Loucy (cell line): ENCODE measurements around the gene YIPF5.

Source experiments
- H2AFZ ChIP-seq: fragments of 200-600 bp; sonication (generic); 2 replicates; pipeline ENCODE4 v1.6.0; 2016; ENCODE audit warnings: antibody characterized with exemption, mild to moderate bottlenecking, low read length, moderate library complexity
- H3F3A ChIP-seq: fragments of 200-600 bp; 2 replicates; pipeline ENCODE4 v1.6.0; 2016; ENCODE audit warnings: antibody characterized with exemption, low read depth, mild to moderate bottlenecking
- H3K27me3 ChIP-seq: fragments of 200-600 bp; sonication (generic); 2 replicates; pipeline ENCODE4 v1.6.1; 2014; ENCODE audit warnings: low read length, mild to moderate bottlenecking; ENCODE audit not compliant: insufficient read depth, poor library complexity, severe bottlenecking
- H3K36me3 ChIP-seq: fragments of 200-600 bp; sonication (generic); 2 replicates; pipeline ENCODE4 v1.6.1; 2016; ENCODE audit warnings: low read length; ENCODE audit not compliant: insufficient read depth
- H3K4me1 ChIP-seq: fragments of 200-600 bp; sonication (generic); 2 replicates; pipeline ENCODE4 v1.5.1; 2014; ENCODE audit warnings: low read length, mild to moderate bottlenecking; ENCODE audit not compliant: insufficient read depth, poor library complexity, severe bottlenecking
- H3K4me2 ChIP-seq: fragments of 200-600 bp; sonication (generic); 2 replicates; pipeline ENCODE4 v1.6.0; 2014; ENCODE audit warnings: antibody characterized with exemption, low read length, low read depth, mild to moderate bottlenecking; ENCODE audit not compliant: poor library complexity, severe bottlenecking
- H3K4me3 ChIP-seq: fragments of 200-600 bp; sonication (generic); 2 replicates; pipeline ENCODE4 v1.5.1; 2014; ENCODE audit warnings: low read length, mild to moderate bottlenecking, mixed read lengths; ENCODE audit not compliant: poor library complexity, severe bottlenecking
- H3K79me2 ChIP-seq: fragments of 200-600 bp; sonication (generic); 2 replicates; pipeline ENCODE4 v1.6.1; 2014; ENCODE audit warnings: low read length; ENCODE audit not compliant: insufficient read depth
- H3K9ac ChIP-seq: fragments of 200-600 bp; sonication (generic); 2 replicates; pipeline ENCODE4 v1.6.0; 2014; ENCODE audit warnings: mild to moderate bottlenecking, low read depth, low read length, moderate library complexity; ENCODE audit not compliant: poor library complexity, severe bottlenecking
- H3K9me2 ChIP-seq: fragments of 200-600 bp; sonication (generic); replicated peaks from 2 replicates; pipeline ENCODE4 v1.6.1; 2016; ENCODE audit warnings: low read depth, low read length, mixed read lengths
- H3K9me3 ChIP-seq: fragments of 200-600 bp; sonication (generic); 2 replicates; pipeline ENCODE4 v1.6.1; 2014; ENCODE audit warnings: mild to moderate bottlenecking, antibody characterized with exemption, low read length, low read depth; ENCODE audit not compliant: insufficient read depth
- H4K20me1 ChIP-seq: fragments of 200-600 bp; sonication (generic); 2 replicates; pipeline ENCODE4 v1.6.0; 2014; ENCODE audit warnings: antibody characterized with exemption, low read length, mild to moderate bottlenecking; ENCODE audit not compliant: insufficient read depth, poor library complexity, severe bottlenecking
- CTCF ChIP-seq: fragments of 200-600 bp; sonication (generic); conservative IDR thresholded peaks from 2 replicates; pipeline ENCODE4 v1.5.1; 2014; ENCODE audit warnings: mild to moderate bottlenecking, antibody characterized with exemption, low read length
- EZH2phosphoT487 ChIP-seq: fragments of 200-600 bp; IDR thresholded peaks from 2 replicates; pipeline ENCODE4 v1.6.1; 2018; ENCODE audit warnings: antibody characterized with exemption, mild to moderate bottlenecking, moderate library complexity, borderline replicate concordance

YIPF5 gene

GRCh38 chr5:144162686-144163085 lies 7.8 kb downstream of the YIPF5 start:
- H3K4me3 ChIP-seq, result no peak overlapping the region
- H3K4me1 ChIP-seq, result peaks cover 17% of the 10 kb centered on the region
- peaks cover 60% of the 10 kb centered on the region; the same call in 1 of the 2 replicates for H3K36me3 ChIP-seq
- no peak overlapping the region for H3K9ac ChIP-seq
- no peak overlapping the region for H2AFZ ChIP-seq
- peaks cover 11% of the 10 kb centered on the region for H3K79me2 ChIP-seq
- no peak overlapping the region for H3K4me2 ChIP-seq
- H3F3A ChIP-seq, result no peaks in the 10 kb centered on the region
- no peaks in the 10 kb centered on the region for H3K9me3 ChIP-seq
- no peaks in the 10 kb centered on the region for H3K9me2 ChIP-seq
- TF ChIP-seq CTCF, result no peak
- TF ChIP-seq EZH2phosphoT487, result no peak
- peaks cover 17% of the 10 kb centered on the region for H4K20me1 ChIP-seq
- no peaks in the 10 kb centered on the region for H3K27me3 ChIP-seq

GRCh38 chr5:144156767-144157171 lies 13.7 kb downstream of the YIPF5 start:
- no peak overlapping the region for H3K9ac ChIP-seq
- no peaks in the 10 kb centered on the region for H3K79me2 ChIP-seq
- no peak overlapping the region for H2AFZ ChIP-seq
- peaks cover 28% of the 10 kb centered on the region; the same call in 1 of the 2 replicates for H3K36me3 ChIP-seq
- H3K9me2 ChIP-seq, result no peaks in the 10 kb centered on the region
- H4K20me1 ChIP-seq, result no peaks in the 10 kb centered on the region
- H3K4me1 ChIP-seq, result no peaks in the 10 kb centered on the region
- no peak overlapping the region for H3K4me3 ChIP-seq
- H3K27me3 ChIP-seq, result no peaks in the 10 kb centered on the region
- no peak overlapping the region for H3K4me2 ChIP-seq
- no peaks in the 10 kb centered on the region for H3F3A ChIP-seq
- no peak for TF ChIP-seq CTCF
- no peak for TF ChIP-seq EZH2phosphoT487
- H3K9me3 ChIP-seq, result no peaks in the 10 kb centered on the region

GRCh38 chr5:144151026-144151425 lies 19.4 kb downstream of the YIPF5 start:
- Histone ChIP-seq H3K4me1 (no peaks in the 10 kb centered on the region), H3K9me2 (no peaks in the 10 kb centered on the region), H4K20me1 (no peaks in the 10 kb centered on the region), H3K36me3 (no peaks in the 10 kb centered on the region), H3K4me2 (no peak overlapping the region), H3K79me2 (no peaks in the 10 kb centered on the region), H3K4me3 (no peak overlapping the region), H3K9ac (no peak overlapping the region), H3K9me3 (no peaks in the 10 kb centered on the region), H3F3A (no peaks in the 10 kb centered on the region), H3K27me3 (no peaks in the 10 kb centered on the region), H2AFZ (no peak overlapping the region)
- TF ChIP-seq CTCF, result no peak
- TF ChIP-seq EZH2phosphoT487, result no peak
